ENCODE data around the gene ZNF582.

The ZNF582 gene

DNA sequence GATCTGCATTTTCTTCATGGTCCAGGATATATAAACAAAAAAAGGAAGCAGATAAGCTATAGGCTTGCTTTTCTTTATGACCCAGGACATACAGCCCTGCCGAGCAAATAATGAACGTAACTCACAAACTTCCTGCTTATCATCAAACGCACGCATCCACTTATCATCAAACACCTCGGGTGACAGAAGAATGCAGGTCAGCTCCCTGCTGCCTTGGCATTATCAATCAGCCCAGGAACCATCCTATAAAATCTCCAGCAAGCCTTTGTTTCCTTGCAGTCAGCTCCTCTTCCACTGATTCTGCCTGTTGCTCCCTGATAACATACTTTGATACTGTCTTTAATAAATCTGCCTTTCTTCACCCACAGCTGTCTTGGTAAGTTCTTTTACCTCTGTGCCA, 5.5 kb upstream of the ZNF582 start:
- Histone ChIP-seq H3K27me3 (ENCODE audit: control insufficient read depth in 1 of 2, insufficient read depth in 2 of 2, low read length in 2 of 2) (no peaks in the 10 kb centered on the region), H3K4me3 (ENCODE audit: low read depth in 1 of 2, low read length in 2 of 2) (no peak overlapping the region), H3K9ac (ENCODE audit: low read depth in 1 of 2, low read length in 2 of 2) (no peak overlapping the region), H3K9me3 (ENCODE audit: control insufficient read depth in 1 of 2, low read length in 2 of 2) (peaks cover 32 to 53% of the 10 kb centered on the region in 2 donors), H3K4me1 (ENCODE audit: control insufficient read depth in 1 of 2, insufficient read depth in 2 of 2, low read length in 2 of 2) (peaks cover 3 to 4% of the 10 kb centered on the region in 2 donors), H3K36me3 (ENCODE audit: control insufficient read depth in 1 of 2, insufficient read depth in 2 of 2, low read length in 2 of 2) (peaks cover 0 to 4% of the 10 kb centered on the region in 2 donors), H3K27ac (ENCODE audit: low read depth, low read length) (no peak overlapping the region)

DNA sequence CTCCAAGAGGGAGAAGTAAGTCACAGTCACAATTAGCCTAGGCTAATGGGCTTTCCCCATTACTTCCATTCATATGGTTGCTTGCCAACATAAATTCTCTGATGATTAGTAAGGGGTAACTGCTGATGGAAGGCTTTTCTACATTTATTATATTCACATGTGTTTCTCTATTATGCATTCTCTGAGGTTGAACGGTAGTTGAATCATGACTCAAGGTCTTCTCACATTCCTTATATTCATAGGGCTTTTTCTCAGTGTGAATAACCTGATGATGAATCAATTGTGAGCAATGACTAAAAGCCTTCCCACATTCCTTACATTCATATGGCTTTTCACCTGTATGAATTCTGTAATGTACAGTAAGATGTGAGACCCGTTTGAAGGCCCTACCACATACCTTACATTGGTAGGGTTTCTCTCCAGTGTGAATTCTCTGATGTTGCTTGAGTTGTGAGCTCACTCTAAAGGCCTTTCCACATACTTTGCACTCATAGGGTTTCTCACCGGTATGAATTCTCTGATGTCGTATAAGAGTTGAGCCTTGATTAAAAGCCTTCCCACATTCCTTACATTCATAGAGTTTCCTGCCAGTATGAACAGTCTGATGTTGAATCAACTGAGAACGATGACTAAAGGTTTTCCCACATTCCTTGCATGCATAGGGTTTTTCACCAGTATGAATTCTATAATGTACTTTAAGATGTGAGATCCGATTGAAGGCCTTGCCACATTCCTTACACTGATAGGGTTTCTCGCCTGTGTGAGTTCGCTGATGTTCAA, 9.3 kb downstream of the ZNF582 start:
- Histone ChIP-seq H3K27me3 (ENCODE audit: control insufficient read depth in 1 of 2, insufficient read depth in 2 of 2, low read length in 2 of 2) (no peaks in the 10 kb centered on the region), H3K27ac (ENCODE audit: low read depth, low read length) (no peak overlapping the region), H3K36me3 (ENCODE audit: control insufficient read depth in 1 of 2, insufficient read depth in 2 of 2, low read length in 2 of 2) (peaks cover 0 to 18% of the 10 kb centered on the region in 2 donors), H3K9me3 (ENCODE audit: control insufficient read depth in 1 of 2, low read length in 2 of 2) (peaks cover 48 to 60% of the 10 kb centered on the region in 2 donors), H3K4me1 (ENCODE audit: control insufficient read depth in 1 of 2, insufficient read depth in 2 of 2, low read length in 2 of 2) (no peaks in the 10 kb centered on the region), H3K9ac (ENCODE audit: low read depth in 1 of 2, low read length in 2 of 2) (no peak overlapping the region), H3K4me3 (ENCODE audit: low read depth in 1 of 2, low read length in 2 of 2) (no peak overlapping the region)

GRCh38 chr19:56377105-56377924, 16.0 kb downstream of the ZNF582 start:
- Histone ChIP-seq H3K36me3 (ENCODE audit: control insufficient read depth in 1 of 2, insufficient read depth in 2 of 2, low read length in 2 of 2) (peaks cover 32 to 35% of the 10 kb centered on the region in 2 donors), H3K9ac (ENCODE audit: low read depth in 1 of 2, low read length in 2 of 2) (no peak overlapping the region), H3K4me1 (ENCODE audit: control insufficient read depth in 1 of 2, insufficient read depth in 2 of 2, low read length in 2 of 2) (no peaks in the 10 kb centered on the region), H3K4me3 (ENCODE audit: low read depth in 1 of 2, low read length in 2 of 2) (peak overlapping the region in 1 of 2 donors; percentile 1), H3K27ac (ENCODE audit: low read depth, low read length) (no peak overlapping the region), H3K9me3 (ENCODE audit: control insufficient read depth in 1 of 2, low read length in 2 of 2) (peaks cover 54 to 79% of the 10 kb centered on the region in 2 donors), H3K27me3 (ENCODE audit: control insufficient read depth in 1 of 2, insufficient read depth in 2 of 2, low read length in 2 of 2) (no peaks in the 10 kb centered on the region)

- H3K36me3 ChIP-seq (ENCODE audit: control insufficient read depth in 1 of 2, insufficient read depth in 2 of 2, low read length in 2 of 2) = peaks cover 29 to 30% of the 10 kb centered on the region in 2 donors
- no peaks in the 10 kb centered on the region for H3K27me3 ChIP-seq (ENCODE audit: control insufficient read depth in 1 of 2, insufficient read depth in 2 of 2, low read length in 2 of 2)
- no peak overlapping the region for H3K27ac ChIP-seq (ENCODE audit: low read depth, low read length)
- H3K9me3 ChIP-seq (ENCODE audit: control insufficient read depth in 1 of 2, low read length in 2 of 2) = peaks cover 30 to 44% of the 10 kb centered on the region in 2 donors
- no peak overlapping the region for H3K4me3 ChIP-seq (ENCODE audit: low read depth in 1 of 2, low read length in 2 of 2)
- H3K9ac ChIP-seq (ENCODE audit: low read depth in 1 of 2, low read length in 2 of 2) = no peak overlapping the region
- peaks cover 9% of the 10 kb centered on the region in 2 donors for H3K4me1 ChIP-seq (ENCODE audit: control insufficient read depth in 1 of 2, insufficient read depth in 2 of 2, low read length in 2 of 2)
Measured at GRCh38 chr19:56372281-56372680, 21.1 kb downstream of the ZNF582 start.

GRCh38 chr19:56369886-56370676, 23.3 kb downstream of the ZNF582 start:
- Histone ChIP-seq H3K27ac (ENCODE audit: low read depth, low read length) (no peak overlapping the region), H3K36me3 (ENCODE audit: control insufficient read depth in 1 of 2, insufficient read depth in 2 of 2, low read length in 2 of 2) (peaks cover 15 to 18% of the 10 kb centered on the region in 2 donors), H3K27me3 (ENCODE audit: control insufficient read depth in 1 of 2, insufficient read depth in 2 of 2, low read length in 2 of 2) (no peaks in the 10 kb centered on the region), H3K9me3 (ENCODE audit: control insufficient read depth in 1 of 2, low read length in 2 of 2) (peaks cover 16 to 28% of the 10 kb centered on the region in 2 donors), H3K9ac (ENCODE audit: low read depth in 1 of 2, low read length in 2 of 2) (no peak overlapping the region), H3K4me3 (ENCODE audit: low read depth in 1 of 2, low read length in 2 of 2) (no peak overlapping the region), H3K4me1 (ENCODE audit: control insufficient read depth in 1 of 2, insufficient read depth in 2 of 2, low read length in 2 of 2) (peaks cover 9% of the 10 kb centered on the region in 2 donors)

DNA sequence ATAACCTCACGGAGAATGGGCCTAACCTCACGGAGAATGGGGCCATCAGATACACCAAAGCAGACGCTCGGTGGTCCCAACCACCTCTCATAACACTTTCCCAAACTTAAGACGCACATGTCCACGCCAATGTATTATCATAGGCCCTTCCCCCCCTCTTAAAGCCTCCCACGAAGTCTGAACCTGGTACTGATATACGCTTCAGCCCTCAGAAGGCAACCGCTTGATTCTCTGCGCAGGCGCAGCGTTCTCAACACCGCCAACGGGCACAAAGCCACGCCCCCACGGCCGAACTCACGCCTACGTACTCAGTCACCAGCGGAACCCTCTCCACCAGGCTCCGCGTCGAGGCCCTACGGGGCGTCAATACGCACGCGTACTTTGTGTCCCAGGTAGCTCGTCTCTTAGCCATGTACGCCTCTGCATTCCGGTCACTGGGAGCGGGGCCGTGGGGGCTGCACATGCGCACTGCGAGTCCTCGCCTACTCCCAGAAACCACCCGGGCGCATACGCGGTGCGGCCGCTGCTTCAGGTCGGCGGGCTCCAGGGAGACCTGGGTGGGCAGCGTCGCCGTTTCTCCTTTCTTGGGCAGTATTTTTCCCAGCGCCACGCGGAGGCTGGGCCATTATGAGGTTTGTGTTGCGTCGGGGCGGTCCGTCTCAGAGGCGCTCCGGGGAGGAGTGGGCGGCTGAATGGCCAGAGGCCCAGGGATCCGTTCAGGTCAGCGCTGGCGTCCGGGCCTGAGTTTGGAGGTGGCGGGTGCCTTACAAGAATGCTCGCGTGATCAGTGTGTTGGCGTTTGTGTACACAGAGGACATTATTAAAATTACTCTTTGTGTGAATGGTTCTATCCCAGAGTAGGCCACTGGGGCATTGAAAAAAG, 25.3 kb downstream of the ZNF582 start:
- Histone ChIP-seq H3K4me3 (ENCODE audit: low read depth in 1 of 2, low read length in 2 of 2) (peak overlapping the region; percentile 69 to 71), H3K9me3 (ENCODE audit: control insufficient read depth in 1 of 2, low read length in 2 of 2) (peaks cover 9 to 24% of the 10 kb centered on the region in 2 donors), H3K4me1 (ENCODE audit: control insufficient read depth in 1 of 2, insufficient read depth in 2 of 2, low read length in 2 of 2) (peaks cover 9% of the 10 kb centered on the region in 2 donors), H3K27me3 (ENCODE audit: control insufficient read depth in 1 of 2, insufficient read depth in 2 of 2, low read length in 2 of 2) (no peaks in the 10 kb centered on the region), H3K9ac (ENCODE audit: low read depth in 1 of 2, low read length in 2 of 2) (peak overlapping the region; percentile 39 to 67), H3K27ac (ENCODE audit: low read depth, low read length) (peak overlapping the region; percentile 76), H3K36me3 (ENCODE audit: control insufficient read depth in 1 of 2, insufficient read depth in 2 of 2, low read length in 2 of 2) (no peaks in the 10 kb centered on the region)

DNA sequence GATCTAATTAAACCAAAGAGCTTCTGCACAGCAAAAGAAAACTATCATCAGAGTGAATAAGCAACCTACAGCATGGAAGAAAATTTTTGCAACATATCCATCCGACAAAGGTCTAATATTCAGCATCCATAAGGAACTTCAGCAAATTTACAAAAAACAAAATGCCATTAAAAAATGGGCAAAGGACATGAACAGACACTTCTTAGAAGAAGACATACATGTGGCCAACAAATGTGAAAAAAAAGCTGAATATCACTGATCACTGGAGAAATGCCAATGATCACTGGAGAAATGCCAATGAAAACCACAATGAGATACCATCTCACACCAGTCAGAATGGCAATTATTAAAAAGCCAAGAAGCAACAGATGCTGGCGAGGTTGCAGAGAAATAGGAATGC, 32.5 kb downstream of the ZNF582 start:
- Histone ChIP-seq H3K9me3 (ENCODE audit: control insufficient read depth in 1 of 2, low read length in 2 of 2) (peaks cover 9 to 18% of the 10 kb centered on the region in 2 donors), H3K4me1 (ENCODE audit: control insufficient read depth in 1 of 2, insufficient read depth in 2 of 2, low read length in 2 of 2) (peaks cover 0 to 1% of the 10 kb centered on the region in 2 donors), H3K4me3 (ENCODE audit: low read depth in 1 of 2, low read length in 2 of 2) (no peak overlapping the region), H3K27ac (ENCODE audit: low read depth, low read length) (no peak overlapping the region), H3K27me3 (ENCODE audit: control insufficient read depth in 1 of 2, insufficient read depth in 2 of 2, low read length in 2 of 2) (no peaks in the 10 kb centered on the region), H3K36me3 (ENCODE audit: control insufficient read depth in 1 of 2, insufficient read depth in 2 of 2, low read length in 2 of 2) (no peaks in the 10 kb centered on the region), H3K9ac (ENCODE audit: low read depth in 1 of 2, low read length in 2 of 2) (no peak overlapping the region)

DNA sequence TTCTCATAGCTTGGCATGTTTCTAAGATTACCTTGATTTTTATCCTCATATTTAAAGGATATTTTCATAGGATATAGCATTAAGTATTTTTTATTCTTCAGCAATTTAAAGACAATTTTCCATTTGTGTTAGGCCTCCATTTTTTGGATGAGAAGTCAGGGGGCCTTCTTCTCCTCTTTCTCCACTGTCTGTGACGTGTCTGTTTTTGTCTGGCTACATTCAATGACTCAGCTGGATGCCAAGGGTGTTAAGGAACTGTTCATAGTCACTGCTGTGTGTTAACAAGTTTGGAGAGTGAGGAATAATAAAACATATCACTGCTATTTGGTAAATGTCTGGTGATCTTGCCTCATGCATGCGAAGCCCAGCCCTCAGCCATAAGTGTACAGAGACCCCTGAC, 36.4 kb downstream of the ZNF582 start:
- Histone ChIP-seq H3K4me3 (ENCODE audit: low read depth in 1 of 2, low read length in 2 of 2) (no peak overlapping the region), H3K9ac (ENCODE audit: low read depth in 1 of 2, low read length in 2 of 2) (no peak overlapping the region), H3K36me3 (ENCODE audit: control insufficient read depth in 1 of 2, insufficient read depth in 2 of 2, low read length in 2 of 2) (no peaks in the 10 kb centered on the region), H3K4me1 (ENCODE audit: control insufficient read depth in 1 of 2, insufficient read depth in 2 of 2, low read length in 2 of 2) (peaks cover 0 to 4% of the 10 kb centered on the region in 2 donors), H3K27ac (ENCODE audit: low read depth, low read length) (no peak overlapping the region), H3K9me3 (ENCODE audit: control insufficient read depth in 1 of 2, low read length in 2 of 2) (peaks cover 0 to 6% of the 10 kb centered on the region in 2 donors), H3K27me3 (ENCODE audit: control insufficient read depth in 1 of 2, insufficient read depth in 2 of 2, low read length in 2 of 2) (no peaks in the 10 kb centered on the region)

- Histone ChIP-seq H3K9me3 (ENCODE audit: control insufficient read depth in 1 of 2, low read length in 2 of 2) (peaks cover 0 to 2% of the 10 kb centered on the region in 2 donors), H3K4me3 (ENCODE audit: low read depth in 1 of 2, low read length in 2 of 2) (no peak overlapping the region), H3K9ac (ENCODE audit: low read depth in 1 of 2, low read length in 2 of 2) (no peak overlapping the region), H3K27ac (ENCODE audit: low read depth, low read length) (no peak overlapping the region), H3K4me1 (ENCODE audit: control insufficient read depth in 1 of 2, insufficient read depth in 2 of 2, low read length in 2 of 2) (peaks cover 0 to 4% of the 10 kb centered on the region in 2 donors), H3K36me3 (ENCODE audit: control insufficient read depth in 1 of 2, insufficient read depth in 2 of 2, low read length in 2 of 2) (no peaks in the 10 kb centered on the region), H3K27me3 (ENCODE audit: control insufficient read depth in 1 of 2, insufficient read depth in 2 of 2, low read length in 2 of 2) (no peaks in the 10 kb centered on the region)
Measured at GRCh38 chr19:56355517-56355916, 37.8 kb downstream of the ZNF582 start.

All from duodenal mucosa (tissue), 2 donors.